H9 (cell line): ENCODE results near the gene SMC1B. TPM values are rescaled to one million over a fixed set of nuclear protein-coding genes. Genes with fewer than 3 reads are reported as not detected.

ENCODE experiments used
- DNase-seq: peaks from one replicate; pipeline ENCODE4 v3.0.0-alpha.2; 2017
- H2AFZ ChIP-seq: one replicate; pipeline ENCODE4 v1.6.1; 2013; ENCODE audit warnings: mild to moderate bottlenecking, low read length, control low read depth, moderate library complexity
- H2AK5ac ChIP-seq: 2 replicates; pipeline ENCODE4 v1.6.1; 2013; ENCODE audit warnings: low read length, control low read depth, mixed read lengths; ENCODE audit not compliant: insufficient read length
- H2BK120ac ChIP-seq: one replicate; pipeline ENCODE4 v1.6.1; 2013; ENCODE audit warnings: low read depth, mild to moderate bottlenecking, low read length, control low read depth, inconsistent platforms; ENCODE audit not compliant: poor library complexity, severe bottlenecking
- H2BK12ac ChIP-seq: 2 replicates; pipeline ENCODE4 v1.6.1; 2013; ENCODE audit warnings: low read length, control low read depth, mixed read lengths, low read depth; ENCODE audit not compliant: insufficient read length
- H2BK15ac ChIP-seq: 2 replicates; pipeline ENCODE4 v1.6.1; 2013; ENCODE audit warnings: low read depth, low read length, control low read depth
- H2BK20ac ChIP-seq: one replicate; pipeline ENCODE4 v1.6.1; 2013; ENCODE audit warnings: low read depth, mild to moderate bottlenecking, low read length, control low read depth, inconsistent platforms; ENCODE audit not compliant: poor library complexity, severe bottlenecking
- H2BK5ac ChIP-seq: 2 replicates; pipeline ENCODE4 v1.6.1; 2013; ENCODE audit warnings: low read length, control low read depth, mixed read lengths; ENCODE audit not compliant: insufficient read length
- H3K14ac ChIP-seq: 2 replicates; pipeline ENCODE4 v1.6.1; 2013; ENCODE audit warnings: low read length, control low read depth; ENCODE audit not compliant: insufficient read depth
- H3K18ac ChIP-seq: 2 replicates; pipeline ENCODE4 v1.6.1; 2013; ENCODE audit warnings: low read depth, mild to moderate bottlenecking, mixed read lengths, low read length, control low read depth; ENCODE audit not compliant: insufficient read length
- H3K23ac ChIP-seq: 2 replicates; pipeline ENCODE4 v1.6.1; 2013; ENCODE audit warnings: low read length, control low read depth, mixed read lengths, low read depth; ENCODE audit not compliant: insufficient read length
- H3K23me2 ChIP-seq: 2 replicates; pipeline ENCODE4 v1.6.1; 2013; ENCODE audit warnings: low read depth, mild to moderate bottlenecking, mixed read lengths, low read length, control low read depth; ENCODE audit not compliant: insufficient read length, poor library complexity, severe bottlenecking
- H3K27ac ChIP-seq: 2 replicates; pipeline ENCODE4 v1.5.1; 2013; ENCODE audit warnings: low read length, control low read depth, mixed read lengths, low read depth; ENCODE audit not compliant: insufficient read length
- H3K27me3 ChIP-seq: 2 replicates; pipeline ENCODE4 v1.6.1; 2013; ENCODE audit warnings: low read length, control low read depth, inconsistent platforms; ENCODE audit not compliant: insufficient read depth
- H3K4ac ChIP-seq: 2 replicates; pipeline ENCODE4 v1.6.1; 2013; ENCODE audit warnings: low read depth, mild to moderate bottlenecking, control low read depth, inconsistent platforms, low read length, moderate library complexity
- H3K4me1 ChIP-seq: 2 replicates; pipeline ENCODE4 v1.6.1; 2013; ENCODE audit warnings: low read length, control low read depth, inconsistent platforms; ENCODE audit not compliant: insufficient read depth
- H3K4me2 ChIP-seq: 2 replicates; pipeline ENCODE4 v1.6.1; 2013; ENCODE audit warnings: low read length, control low read depth, mixed read lengths; ENCODE audit not compliant: insufficient read length, insufficient read depth
- H3K56ac ChIP-seq: 2 replicates; pipeline ENCODE4 v1.6.1; 2013; ENCODE audit warnings: low read depth, mild to moderate bottlenecking, mixed read lengths, low read length, control low read depth; ENCODE audit not compliant: insufficient read length
- H3K79me1 ChIP-seq: 2 replicates; pipeline ENCODE4 v1.6.1; 2013; ENCODE audit warnings: low read depth, mild to moderate bottlenecking, moderate library complexity, low read length, control low read depth, inconsistent platforms; ENCODE audit not compliant: insufficient read depth, poor library complexity, severe bottlenecking
- H3K79me2 ChIP-seq: 2 replicates; pipeline ENCODE4 v1.6.1; 2013; ENCODE audit warnings: low read length, control low read depth, inconsistent platforms; ENCODE audit not compliant: insufficient read depth
- H3K9ac ChIP-seq: 2 replicates; pipeline ENCODE4 v1.6.1; 2013; ENCODE audit warnings: low read length, control low read depth, mixed read lengths; ENCODE audit not compliant: insufficient read length; ENCODE audit errors: extremely low read depth
- H3K9me3 ChIP-seq: one replicate; pipeline ENCODE4 v1.6.1; 2013; ENCODE audit warnings: low read depth, low read length, inconsistent platforms; ENCODE audit not compliant: control insufficient read depth
- H3T11ph ChIP-seq: one replicate; pipeline ENCODE4 v1.6.1; 2013; ENCODE audit warnings: mild to moderate bottlenecking, low read length, control low read depth, inconsistent platforms
- H4K20me1 ChIP-seq: one replicate; pipeline ENCODE4 v1.6.1; 2013; ENCODE audit not compliant: control insufficient read depth, insufficient read length, insufficient read depth
- H4K5ac ChIP-seq: 2 replicates; pipeline ENCODE4 v1.6.1; 2013; ENCODE audit warnings: low read depth, mild to moderate bottlenecking, mixed read lengths, low read length, control low read depth; ENCODE audit not compliant: insufficient read length
- H4K8ac ChIP-seq: replicated peaks from 2 replicates; pipeline ENCODE4 v1.6.1; 2013; ENCODE audit warnings: low read length, control low read depth, mixed read lengths, low read depth; ENCODE audit not compliant: insufficient read length
- H4K91ac ChIP-seq: 2 replicates; pipeline ENCODE4 v1.6.1; 2013; ENCODE audit warnings: low read depth, mild to moderate bottlenecking, moderate library complexity, mixed read lengths, low read length, control low read depth; ENCODE audit not compliant: insufficient read length
- H3K27ac Mint-ChIP-seq, 3 experiments: 2 replicates in 2 of 3; 3 replicates in 1 of 3; pipeline ENCODE4 v1.8.0; 2020 to 2021; ENCODE audit warnings: mixed read lengths in 3 of 3, mild to moderate bottlenecking in 1 of 3, moderate library complexity in 1 of 3
- H3K27me3 Mint-ChIP-seq: 2 replicates; pipeline ENCODE4 v1.8.0; 2021; ENCODE audit warnings: low read depth, mild to moderate bottlenecking, moderate library complexity, mixed read lengths
- H3K36me3 Mint-ChIP-seq, 3 experiments: 2 replicates in 2 of 3; 3 replicates in 1 of 3; pipeline ENCODE4 v1.8.0; 2020 to 2021; ENCODE audit warnings: low read depth in 3 of 3, mixed read lengths in 3 of 3; ENCODE audit not compliant: insufficient read depth in 1 of 3
- H3K4me1 Mint-ChIP-seq, 2 experiments: 2 replicates each; pipeline ENCODE4 v1.8.0; 2020; ENCODE audit warnings: mixed read lengths in 2 of 2
- H3K4me3 Mint-ChIP-seq, 2 experiments: 2 replicates in 1 of 2; 3 replicates in 1 of 2; pipeline ENCODE4 v1.8.0; 2020 to 2021; ENCODE audit warnings: mild to moderate bottlenecking in 2 of 2, mixed read lengths in 2 of 2, moderate library complexity in 1 of 2
- H3K9me3 Mint-ChIP-seq, 2 experiments: 2 replicates in 1 of 2; 3 replicates in 1 of 2; pipeline ENCODE4 v1.8.0; 2020; ENCODE audit warnings: mild to moderate bottlenecking in 2 of 2, mixed read lengths in 2 of 2, moderate library complexity in 1 of 2
- WGBS: extraction: QIAGEN DNeasy Blood & Tissue Kit; methylation state at CpG from one replicate; pipeline ENCODE4 v1.1.7; 2013; ENCODE audit warnings: missing lambda C conversion rate, low lambda C conversion rate, mixed read lengths; ENCODE audit not compliant: insufficient read length; ENCODE audit errors: extremely low coverage; 5-methylcytosine and 5-hydroxymethylcytosine counted together
- total RNA-seq: library from RNA; stranded (reverse); gene quantifications from 2 replicates; pipeline ENCODE4 v1.2.1, GENCODE V29; 2021
- TF ChIP-seq, protein P1 (sequence below): fragments of 200-600 bp; sonication (generic); conservative IDR thresholded peaks from 3 replicates; pipeline ENCODE4 v1.8.0; 2021; ENCODE audit warnings: antibody characterized with exemption, mild to moderate bottlenecking

The SMC1B gene
- total RNA-seq, 1 experiment from 2014 or later = not detected

DNA sequence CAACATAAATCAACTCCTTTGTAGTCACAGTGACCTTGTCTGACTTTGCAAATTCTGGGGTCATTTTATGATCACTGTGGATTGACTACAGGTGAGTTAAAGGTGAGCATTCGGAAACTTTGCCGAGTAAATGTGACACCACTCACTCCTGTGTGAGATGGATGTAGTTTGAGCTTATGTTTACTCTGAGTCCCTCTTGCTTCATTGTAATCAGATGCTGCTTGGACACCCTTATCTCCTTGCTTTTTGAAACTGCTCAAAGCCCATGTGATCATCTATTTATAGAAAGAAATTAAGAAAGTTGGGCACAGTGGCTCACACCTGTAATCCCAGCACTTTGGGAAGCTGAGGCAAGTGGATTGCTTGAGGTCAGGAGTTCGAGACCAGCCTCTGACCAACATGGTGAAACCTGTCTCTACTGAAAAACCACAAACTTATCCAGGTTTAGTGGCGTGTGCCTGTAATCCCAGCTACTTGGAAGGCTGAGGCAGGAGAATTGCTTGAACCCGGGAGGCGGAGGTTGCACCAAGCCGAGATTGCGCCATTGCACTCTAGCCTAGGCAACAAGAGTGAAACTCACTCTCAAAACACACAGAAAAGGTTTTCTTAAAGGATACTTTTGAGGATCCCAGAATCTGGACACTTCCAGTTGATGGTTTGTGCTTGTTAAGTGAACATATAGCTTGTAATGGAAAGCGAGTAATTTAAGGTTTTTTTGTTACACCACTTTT is 96.4 kb downstream of the SMC1B start:
- Histone ChIP-seq H3K27ac (no peak overlapping the region), H3K9ac (no peak overlapping the region), H3K56ac (no peak overlapping the region), H3K79me2 (no peaks in the 10 kb centered on the region; the same call in 1 of the 2 replicates), H3K14ac (no peak overlapping the region), H3K23me2 (no peaks in the 10 kb centered on the region), H2BK15ac (no peak overlapping the region), H4K8ac (no peak overlapping the region), H4K20me1 (no peaks in the 10 kb centered on the region), H3K4ac (no peak overlapping the region), H3T11ph (no peak overlapping the region), H2AFZ (no peak overlapping the region), H2AK5ac (no peak overlapping the region), H2BK12ac (no peak overlapping the region), H2BK120ac (no peak overlapping the region), H4K5ac (no peak overlapping the region), H3K18ac (no peak overlapping the region), H2BK5ac (no peak overlapping the region), H3K79me1 (peaks cover 4% of the 10 kb centered on the region), H3K23ac (no peak overlapping the region), H3K27me3 (no peaks in the 10 kb centered on the region), H3K4me2 (no peak overlapping the region), H4K91ac (no peak overlapping the region), H2BK20ac (no peak overlapping the region), H3K9me3 (no peaks in the 10 kb centered on the region), H3K4me1 (no peaks in the 10 kb centered on the region; the same call in 1 of the 2 replicates)
- H3K36me3 Mint-ChIP-seq = peaks cover 0 to 6% (median 5%) of the 10 kb centered on the region in 3 experiments; a peak in 1 of 7 replicates
- no CpG with 5 or more reads among the region's 9 CpGs for WGBS
- no peaks in the 10 kb centered on the region for H3K9me3 Mint-ChIP-seq
- DNase-seq = no peak
- peaks cover 28 to 37% of the 10 kb centered on the region in 2 experiments for H3K4me1 Mint-ChIP-seq
- H3K4me3 Mint-ChIP-seq = no peak overlapping the region
- peak overlapping the region in 1 of 3 experiments; percentile 74; a peak in 1 of 7 replicates for H3K27ac Mint-ChIP-seq
- H3K27me3 Mint-ChIP-seq = no peaks in the 10 kb centered on the region
- TF ChIP-seq, protein P1, sequence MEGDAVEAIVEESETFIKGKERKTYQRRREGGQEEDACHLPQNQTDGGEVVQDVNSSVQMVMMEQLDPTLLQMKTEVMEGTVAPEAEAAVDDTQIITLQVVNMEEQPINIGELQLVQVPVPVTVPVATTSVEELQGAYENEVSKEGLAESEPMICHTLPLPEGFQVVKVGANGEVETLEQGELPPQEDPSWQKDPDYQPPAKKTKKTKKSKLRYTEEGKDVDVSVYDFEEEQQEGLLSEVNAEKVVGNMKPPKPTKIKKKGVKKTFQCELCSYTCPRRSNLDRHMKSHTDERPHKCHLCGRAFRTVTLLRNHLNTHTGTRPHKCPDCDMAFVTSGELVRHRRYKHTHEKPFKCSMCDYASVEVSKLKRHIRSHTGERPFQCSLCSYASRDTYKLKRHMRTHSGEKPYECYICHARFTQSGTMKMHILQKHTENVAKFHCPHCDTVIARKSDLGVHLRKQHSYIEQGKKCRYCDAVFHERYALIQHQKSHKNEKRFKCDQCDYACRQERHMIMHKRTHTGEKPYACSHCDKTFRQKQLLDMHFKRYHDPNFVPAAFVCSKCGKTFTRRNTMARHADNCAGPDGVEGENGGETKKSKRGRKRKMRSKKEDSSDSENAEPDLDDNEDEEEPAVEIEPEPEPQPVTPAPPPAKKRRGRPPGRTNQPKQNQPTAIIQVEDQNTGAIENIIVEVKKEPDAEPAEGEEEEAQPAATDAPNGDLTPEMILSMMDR = no peak
